ENCODE data around the gene DDX54.
"Not testable (repeated sequence)": the region's sequence is repeated elsewhere in the genome, so short reads cannot be mapped to it uniquely, and the experiment has no call there.

The DDX54 gene

DNA sequence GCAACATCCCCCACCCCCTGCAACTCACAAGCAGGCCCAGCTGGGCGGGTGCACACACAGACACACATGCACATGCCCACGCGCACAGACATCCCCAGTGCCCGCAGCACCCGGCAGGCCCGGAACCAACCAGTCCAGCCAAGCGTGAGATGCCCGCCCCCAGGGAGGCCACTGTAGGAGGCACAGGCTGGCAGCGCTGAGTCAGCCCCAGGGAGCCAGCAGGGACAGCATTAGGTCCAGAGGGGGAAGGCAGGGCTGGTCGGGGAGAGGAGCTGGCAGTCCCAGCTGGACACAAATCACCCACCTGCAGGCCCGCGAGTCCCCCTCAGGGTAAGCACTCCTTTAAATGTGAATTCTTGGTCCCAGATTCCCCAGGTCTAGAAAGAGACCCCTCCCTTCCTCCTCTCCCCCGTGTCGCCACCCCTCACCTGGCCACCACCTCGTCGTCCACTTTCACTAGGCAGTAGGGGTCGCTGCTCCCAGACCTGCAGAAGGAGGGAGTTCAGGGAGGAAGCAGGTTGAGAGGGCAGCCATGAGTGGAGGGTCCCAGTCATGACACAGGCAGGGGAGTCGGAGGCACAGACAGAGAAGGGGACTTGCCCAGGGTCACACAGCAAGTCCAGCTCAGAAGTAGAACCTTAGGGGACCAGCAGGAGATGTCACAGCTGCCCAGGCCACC lies 54.7 kb downstream of the DDX54 start:
- H3K4me1 ChIP-seq (ENCODE audit: control insufficient read depth, insufficient read depth, low read length): 0 out of 2 replicates have a peak, but pooled peaks cover 2% of the 10 kb centered on the region
- WGBS (ENCODE audit: insufficient coverage, insufficient read length): no CpG with 5 or more reads among the region's 18 CpGs

DNA sequence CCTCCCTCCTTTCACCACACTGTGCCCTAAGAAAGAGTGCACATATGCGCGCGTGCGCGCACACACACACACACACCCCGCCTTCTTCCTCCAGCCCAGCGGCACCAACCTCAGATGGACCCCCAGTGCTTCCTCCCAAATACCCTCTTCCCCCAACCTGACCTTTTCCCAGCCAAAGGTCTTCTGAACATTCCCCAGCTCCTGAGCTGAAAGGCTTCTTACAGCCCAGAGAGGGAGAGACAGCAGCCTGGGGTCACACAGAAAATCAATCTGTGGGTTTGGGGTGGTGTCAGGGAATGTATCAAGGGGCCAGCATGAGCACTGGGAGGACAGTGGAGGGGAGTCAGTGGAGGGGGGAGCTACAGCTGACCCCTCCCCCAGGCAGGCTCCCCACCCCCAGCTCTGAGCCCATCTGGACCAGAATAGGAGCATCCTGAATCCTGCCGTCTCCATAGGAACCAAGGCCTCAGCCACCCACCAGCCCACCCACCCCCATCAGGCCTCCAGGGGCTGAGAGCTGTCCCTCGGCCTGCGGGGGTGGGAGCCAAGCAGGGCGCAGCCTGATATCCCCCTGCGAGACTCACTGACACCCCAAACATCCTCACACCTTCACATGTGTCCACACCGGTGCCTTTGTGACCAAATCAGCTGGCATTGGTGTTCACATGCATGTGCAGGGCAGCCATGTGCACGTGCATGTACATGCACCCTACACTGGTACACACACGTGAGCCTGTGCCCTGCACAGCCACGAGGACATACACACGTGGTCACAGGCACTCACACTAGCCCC lies 55.4 kb downstream of the DDX54 start:
- H3K4me1 ChIP-seq (ENCODE audit: control insufficient read depth, insufficient read depth, low read length): 0 out of 2 replicates have a peak, but pooled peaks cover 2% of the 10 kb centered on the region
- H3K27ac ChIP-seq (ENCODE audit: low read length): no peak overlapping the region
- no peaks in the 10 kb centered on the region; the same call in 1 of the 2 replicates for H3K27me3 ChIP-seq (ENCODE audit: control insufficient read depth, insufficient read depth, low read length)
- no peak overlapping the region for H3K4me3 ChIP-seq (ENCODE audit: low read length)
- no peaks in the 10 kb centered on the region for H3K36me3 ChIP-seq (ENCODE audit: control insufficient read depth, insufficient read depth, low read length)
- no peaks in the 10 kb centered on the region for H3K9me3 ChIP-seq (ENCODE audit: control insufficient read depth, insufficient read depth, low read length)
- no peak for DNase-seq (ENCODE audit: low read depth, low spot score)
- WGBS (ENCODE audit: insufficient coverage, insufficient read length): no CpG with 5 or more reads among the region's 17 CpGs

More for the DNA sequence above, 54.7 kb downstream of the DDX54 start:
- no peak overlapping the region for H3K27ac ChIP-seq (ENCODE audit: low read length)
- H3K27me3 ChIP-seq (ENCODE audit: control insufficient read depth, insufficient read depth, low read length): no peaks in the 10 kb centered on the region; the same call in 1 of the 2 replicates
- H3K4me3 ChIP-seq (ENCODE audit: low read length): no peak overlapping the region
- no peaks in the 10 kb centered on the region for H3K9me3 ChIP-seq (ENCODE audit: control insufficient read depth, insufficient read depth, low read length)
- no peaks in the 10 kb centered on the region for H3K36me3 ChIP-seq (ENCODE audit: control insufficient read depth, insufficient read depth, low read length)
- no peak for DNase-seq (ENCODE audit: low read depth, low spot score)

DNA sequence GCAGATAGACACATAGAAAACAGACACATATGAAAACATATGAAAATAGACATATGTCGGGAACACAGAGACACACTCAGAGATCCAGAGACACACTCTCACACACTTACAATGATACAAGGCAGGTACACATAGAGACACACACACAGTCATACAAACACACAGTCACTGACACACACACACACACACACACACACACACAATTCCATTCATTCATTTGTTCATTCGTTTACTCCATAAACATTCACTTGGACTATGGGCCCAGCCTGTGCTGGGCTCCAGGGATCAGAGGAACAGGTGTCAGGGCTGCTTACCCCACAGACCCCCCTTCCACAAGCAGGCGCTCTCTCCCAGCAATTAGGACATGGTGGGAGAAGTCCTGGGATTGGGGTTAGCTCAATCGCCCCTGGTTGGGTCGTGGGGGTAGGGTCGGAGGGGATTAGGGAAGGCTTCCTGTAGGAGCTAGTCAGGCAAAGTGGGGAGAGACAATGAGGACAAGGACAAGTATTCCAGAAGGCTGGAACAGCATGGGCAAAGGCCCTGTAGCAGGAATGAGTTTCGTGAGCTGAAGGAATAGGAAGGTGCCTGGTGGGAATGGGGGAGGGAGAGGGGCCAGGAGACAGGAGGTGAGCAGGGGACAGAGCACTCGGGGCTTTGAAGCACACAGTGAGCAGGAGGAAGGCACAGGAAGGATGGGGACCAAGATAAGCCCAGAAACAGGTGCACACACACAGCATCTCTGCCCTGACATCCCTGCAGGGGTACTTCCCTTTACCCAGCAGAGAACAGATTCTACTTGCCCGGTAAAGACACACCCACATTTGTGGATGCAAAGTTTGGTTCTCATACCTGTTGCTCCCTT lies 56.2 kb downstream of the DDX54 start:
- WGBS (ENCODE audit: insufficient coverage, insufficient read length): no CpG with 5 or more reads among the region's 9 CpGs
- no peaks in the 10 kb centered on the region for H3K36me3 ChIP-seq (ENCODE audit: control insufficient read depth, insufficient read depth, low read length)

DNA sequence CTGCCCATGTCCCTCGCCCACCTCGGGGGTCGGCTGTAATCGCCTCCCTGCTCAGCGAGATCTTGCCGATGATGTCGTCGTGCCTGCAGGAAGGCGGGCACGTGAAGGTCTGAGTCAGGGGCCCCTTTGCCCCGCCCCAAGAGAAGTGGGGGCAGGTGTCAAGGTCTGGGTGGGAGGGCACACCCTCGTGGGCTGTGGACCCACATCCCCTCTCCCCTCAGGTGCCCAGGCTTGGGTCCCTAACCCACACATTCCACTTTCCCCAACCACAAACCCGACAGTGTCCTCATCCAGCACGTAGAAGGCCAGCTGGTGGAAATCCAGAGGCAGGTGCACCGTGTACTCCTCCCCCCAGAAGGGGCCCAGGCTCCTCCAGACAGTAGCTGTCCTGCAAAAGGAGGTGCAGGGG lies 57.5 kb downstream of the DDX54 start:
- no peaks in the 10 kb centered on the region for H3K4me1 ChIP-seq (ENCODE audit: control insufficient read depth, insufficient read depth, low read length)
- no peak for DNase-seq (ENCODE audit: low read depth, low spot score)
- no peak overlapping the region for H3K4me3 ChIP-seq (ENCODE audit: low read length)
- H3K27me3 ChIP-seq (ENCODE audit: control insufficient read depth, insufficient read depth, low read length): no peaks in the 10 kb centered on the region
- H3K27ac ChIP-seq (ENCODE audit: low read length): no peak overlapping the region
- no peaks in the 10 kb centered on the region for H3K36me3 ChIP-seq (ENCODE audit: control insufficient read depth, insufficient read depth, low read length)
- no peaks in the 10 kb centered on the region for H3K9me3 ChIP-seq (ENCODE audit: control insufficient read depth, insufficient read depth, low read length)
- no CpG with 5 or more reads among the region's 15 CpGs for WGBS (ENCODE audit: insufficient coverage, insufficient read length)

More for the DNA sequence above, 56.2 kb downstream of the DDX54 start:
- no peaks in the 10 kb centered on the region for H3K9me3 ChIP-seq (ENCODE audit: control insufficient read depth, insufficient read depth, low read length)
- H3K4me1 ChIP-seq (ENCODE audit: control insufficient read depth, insufficient read depth, low read length): no peaks in the 10 kb centered on the region
- no peak overlapping the region for H3K4me3 ChIP-seq (ENCODE audit: low read length)
- no peak overlapping the region for H3K27ac ChIP-seq (ENCODE audit: low read length)
- no peak for DNase-seq (ENCODE audit: low read depth, low spot score)
- H3K27me3 ChIP-seq (ENCODE audit: control insufficient read depth, insufficient read depth, low read length): no peaks in the 10 kb centered on the region

GRCh38 chr12:113120670-113121370 lies 64.5 kb downstream of the DDX54 start:
- DNase-seq (ENCODE audit: low read depth, low spot score): no peak
- H3K27ac ChIP-seq (ENCODE audit: low read length): no peak overlapping the region
- WGBS (ENCODE audit: insufficient coverage, insufficient read length): no CpG with 5 or more reads among the region's 3 CpGs
- no peaks in the 10 kb centered on the region for H3K27me3 ChIP-seq (ENCODE audit: control insufficient read depth, insufficient read depth, low read length)
- no peaks in the 10 kb centered on the region for H3K9me3 ChIP-seq (ENCODE audit: control insufficient read depth, insufficient read depth, low read length)
- no peaks in the 10 kb centered on the region for H3K36me3 ChIP-seq (ENCODE audit: control insufficient read depth, insufficient read depth, low read length)
- H3K4me3 ChIP-seq (ENCODE audit: low read length): no peak overlapping the region
- no peaks in the 10 kb centered on the region for H3K4me1 ChIP-seq (ENCODE audit: control insufficient read depth, insufficient read depth, low read length)

DNA sequence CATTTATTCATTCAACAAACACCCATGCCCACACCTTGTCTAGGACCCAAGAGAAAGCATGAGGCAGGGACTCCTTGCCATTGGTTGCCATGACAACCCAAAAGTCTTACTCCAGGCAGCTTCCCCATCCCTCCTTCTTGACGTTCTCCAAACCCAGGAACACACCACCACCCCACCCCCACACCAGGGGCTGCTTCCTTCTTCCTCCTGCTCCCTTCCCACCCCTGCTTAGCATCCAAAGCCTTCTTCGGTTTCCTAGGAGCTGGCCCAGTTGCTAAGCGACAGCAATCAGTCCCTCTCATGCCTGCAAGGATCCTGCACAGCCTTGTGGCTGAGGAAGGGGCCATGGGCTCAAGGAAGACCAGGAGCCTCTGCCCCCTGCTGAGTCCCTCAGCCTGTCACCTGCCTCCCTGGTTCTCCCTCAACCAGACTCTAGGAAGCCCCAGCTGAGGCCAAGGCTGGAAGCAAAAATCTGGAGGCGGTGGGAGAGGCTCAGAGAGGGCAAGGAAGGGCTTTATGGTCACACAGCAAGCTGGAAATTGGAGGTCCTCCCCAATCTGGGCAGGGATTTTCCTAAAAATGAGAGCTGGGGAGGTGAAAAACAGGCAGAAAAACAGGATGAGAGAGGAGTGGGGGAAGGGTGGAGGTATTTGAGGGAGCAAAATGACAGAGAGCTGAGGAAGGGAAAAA lies 65.2 kb downstream of the DDX54 start:
- no CpG with 5 or more reads among the region's 4 CpGs for WGBS (ENCODE audit: insufficient coverage, insufficient read length)
- Histone ChIP-seq H3K4me1 (ENCODE audit: control insufficient read depth, insufficient read depth, low read length) (no peaks in the 10 kb centered on the region), H3K27me3 (ENCODE audit: control insufficient read depth, insufficient read depth, low read length) (no peaks in the 10 kb centered on the region), H3K4me3 (ENCODE audit: low read length) (no peak overlapping the region), H3K36me3 (ENCODE audit: control insufficient read depth, insufficient read depth, low read length) (no peaks in the 10 kb centered on the region), H3K27ac (ENCODE audit: low read length) (no peak overlapping the region), H3K9me3 (ENCODE audit: control insufficient read depth, insufficient read depth, low read length) (no peaks in the 10 kb centered on the region)
- DNase-seq (ENCODE audit: low read depth, low spot score): no peak

GRCh38 chr12:113118142-113118541 lies 67.1 kb downstream of the DDX54 start:
- Histone ChIP-seq H3K9me3 (ENCODE audit: control insufficient read depth, insufficient read depth, low read length) (no peaks in the 10 kb centered on the region), H3K4me3 (ENCODE audit: low read length) (no peak overlapping the region), H3K27ac (ENCODE audit: low read length) (no peak overlapping the region), H3K4me1 (ENCODE audit: control insufficient read depth, insufficient read depth, low read length) (no peaks in the 10 kb centered on the region), H3K27me3 (ENCODE audit: control insufficient read depth, insufficient read depth, low read length) (no peaks in the 10 kb centered on the region), H3K36me3 (ENCODE audit: control insufficient read depth, insufficient read depth, low read length) (peaks cover 3% of the 10 kb centered on the region; the same call in 1 of the 2 replicates)
- no CpG with 5 or more reads among the region's 1 CpG for WGBS (ENCODE audit: insufficient coverage, insufficient read length)
- no peak for DNase-seq (ENCODE audit: low read depth, low spot score)

- H3K9me3 ChIP-seq (ENCODE audit: control insufficient read depth, insufficient read depth, low read length); H3K4me1 ChIP-seq (ENCODE audit: control insufficient read depth, insufficient read depth, low read length); H3K27me3 ChIP-seq (ENCODE audit: control insufficient read depth, insufficient read depth, low read length); H3K27ac ChIP-seq (ENCODE audit: low read length); H3K36me3 ChIP-seq (ENCODE audit: control insufficient read depth, insufficient read depth, low read length); DNase-seq (ENCODE audit: low read depth, low spot score); H3K4me3 ChIP-seq (ENCODE audit: low read length): not testable (repeated sequence)
- no CpG with 5 or more reads among the region's 8 CpGs for WGBS (ENCODE audit: insufficient coverage, insufficient read length)
Measured at GRCh38 chr12:113117684-113118083, 67.6 kb downstream of the DDX54 start.

GRCh38 chr12:113116875-113117274 lies 68.4 kb downstream of the DDX54 start:
- no peaks in the 10 kb centered on the region for H3K9me3 ChIP-seq (ENCODE audit: control insufficient read depth, insufficient read depth, low read length)
- no peak for DNase-seq (ENCODE audit: low read depth, low spot score)
- WGBS (ENCODE audit: insufficient coverage, insufficient read length): no CpG with 5 or more reads among the region's 6 CpGs

More at GRCh38 chr12:113116875-113117274, 68.4 kb downstream of the DDX54 start:
- peaks cover 3% of the 10 kb centered on the region; the same call in 1 of the 2 replicates for H3K36me3 ChIP-seq (ENCODE audit: control insufficient read depth, insufficient read depth, low read length)
- no peak overlapping the region for H3K4me3 ChIP-seq (ENCODE audit: low read length)
- no peaks in the 10 kb centered on the region for H3K27me3 ChIP-seq (ENCODE audit: control insufficient read depth, insufficient read depth, low read length)
- no peak overlapping the region for H3K27ac ChIP-seq (ENCODE audit: low read length)
- H3K4me1 ChIP-seq (ENCODE audit: control insufficient read depth, insufficient read depth, low read length): no peaks in the 10 kb centered on the region

All from iPS DF 6.9 (cell line).